Measurements from ENCODE around the gene WNT5B. TPM values are rescaled to one million over a fixed set of nuclear protein-coding genes. Genes with fewer than 3 reads are reported as not detected.

WNT5B gene
- total RNA-seq = 0.33 and 0.38 TPM in 2 replicates

DNA sequence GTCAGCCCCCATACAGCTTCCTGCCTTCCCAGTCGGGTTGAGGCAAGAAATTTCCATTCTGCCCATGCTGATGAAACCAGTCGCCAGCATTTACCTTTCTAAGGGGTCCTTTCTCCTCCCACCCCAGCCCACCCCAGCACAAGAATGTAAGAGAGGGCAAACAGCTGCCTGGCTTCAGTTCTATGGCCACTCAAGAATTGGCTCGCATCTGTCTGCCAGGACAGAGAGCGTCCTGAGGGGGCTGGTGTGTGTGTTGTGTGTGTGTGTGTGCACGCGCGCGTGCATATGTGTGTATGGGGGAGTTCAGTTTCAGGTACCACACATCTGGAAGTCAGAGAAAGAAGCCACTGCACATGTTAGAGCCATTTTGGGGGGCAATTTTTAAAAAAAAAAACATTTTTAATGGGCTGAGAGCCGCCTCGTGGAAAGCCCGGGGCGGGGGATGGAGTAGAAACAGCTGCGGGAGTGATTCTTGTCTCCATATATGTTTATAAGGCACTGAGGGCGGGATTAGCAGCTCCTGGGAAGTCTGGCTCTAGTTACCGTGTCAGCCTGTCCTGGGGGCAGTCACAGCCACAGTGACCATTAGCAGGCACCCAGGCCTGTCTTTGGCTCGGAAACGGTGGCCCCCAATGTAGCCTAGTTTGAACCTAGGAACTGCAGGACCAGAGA is at the start of gene WNT5B:
Gene WNT5B, plus strand, starts transcription at position 566 of the 672 bp plus-strand sequence. CDS start 2,124 bp downstream, outside the sequence.

DNA sequence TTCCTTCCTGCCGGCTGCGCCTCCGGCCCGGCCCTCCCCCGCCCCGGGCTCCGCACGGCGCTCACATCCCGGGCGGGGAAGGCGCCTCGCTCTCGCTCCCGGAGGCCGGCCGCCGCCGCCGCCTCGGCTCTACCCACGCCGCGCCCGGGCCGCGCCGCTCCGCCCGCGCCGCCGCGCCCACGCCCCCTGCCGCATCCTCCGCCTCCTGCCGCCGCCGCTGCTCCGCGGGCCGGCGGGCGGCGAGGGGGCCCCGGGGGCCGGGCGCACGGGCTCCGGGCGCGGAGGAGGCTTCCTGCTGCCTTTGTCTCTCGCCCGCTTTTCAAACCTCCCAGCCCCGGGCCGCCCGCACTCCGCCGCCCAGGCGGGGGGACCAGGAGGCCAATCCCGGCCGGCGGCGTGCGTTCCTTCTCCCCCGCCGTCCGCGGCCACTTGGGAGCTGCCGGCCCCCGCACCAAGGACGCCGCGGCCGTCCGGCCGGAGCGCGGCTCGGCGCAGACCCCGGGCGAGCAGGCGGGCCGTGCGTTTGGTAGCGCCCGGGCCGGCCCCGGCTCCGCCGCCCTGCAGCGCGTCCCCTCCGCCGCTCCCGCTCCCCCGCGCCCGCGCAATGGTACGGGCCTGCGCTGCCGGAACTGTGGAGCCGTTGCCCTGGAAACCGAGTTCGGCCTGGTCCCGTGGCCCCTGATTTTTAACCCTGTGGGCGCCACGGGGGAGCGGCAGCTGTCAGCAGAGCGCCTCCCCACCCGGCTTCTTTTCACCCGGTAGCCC is 34.6 kb upstream of the WNT5B start, which contains the start of gene FBXL14:
Gene FBXL14, minus strand, starts transcription at position 321 of the 765 bp plus-strand sequence. CDS start 515 bp downstream, outside the sequence.

DNA sequence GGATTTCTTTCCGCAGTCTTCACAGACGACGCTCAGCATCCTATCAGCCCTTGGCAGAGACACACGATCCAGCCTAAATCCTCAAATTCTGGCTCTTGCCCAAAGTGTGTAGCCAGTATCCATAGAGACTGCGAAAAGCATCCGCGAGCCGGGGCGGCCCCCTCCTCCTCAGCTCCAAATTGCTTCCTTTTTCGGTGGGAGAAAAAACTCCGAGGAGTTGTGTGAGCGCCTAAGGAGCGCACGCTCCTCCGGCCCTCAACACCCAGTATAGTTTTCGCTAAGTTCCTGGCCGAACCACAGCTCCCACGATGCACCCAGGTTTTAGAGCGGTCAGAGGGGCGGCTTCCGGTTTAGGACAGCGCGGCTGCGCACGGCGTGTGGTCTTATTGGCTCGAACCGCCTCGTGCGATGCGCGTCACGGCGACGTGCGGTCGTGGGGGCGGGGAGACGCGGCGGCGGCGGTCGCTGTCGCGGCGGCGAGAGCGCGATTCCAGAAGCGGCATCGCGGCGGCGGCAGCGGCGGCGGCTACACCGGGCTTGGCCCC is 61.6 kb downstream of the WNT5B start, which contains the start of gene ADIPOR2:
Gene ADIPOR2, plus strand, starts transcription at position 493 of the 545 bp plus-strand sequence. CDS start 63,274 bp downstream, outside the sequence.

Small RNAs within 50 kb of the gene (small RNA-seq; reads per million reads assigned to genes)
- gene MIR3649 = not detected

Other genes with a start within 250 kb of the WNT5B start
- gene FBXL14, start 34.6 kb upstream of the WNT5B start, total RNA-seq = 16.3 and 18.9 TPM in 2 replicates
- gene ADIPOR2, start 61.8 kb downstream of the WNT5B start, total RNA-seq = 30.1 and 42.8 TPM in 2 replicates
- 0.10 TPM in 1 of 2 replicates, not detected in the other for gene LRTM2, start 191.3 kb downstream of the WNT5B start, total RNA-seq